SU-DHL-6 (cell line): ENCODE measurements around the gene SYT17.

Experiments used
- H2AFZ ChIP-seq: fragments of 200-600 bp; sonication (generic); 2 replicates; pipeline ENCODE4 v1.6.1; 2014; ENCODE audit warnings: low read depth, mild to moderate bottlenecking, moderate library complexity, mixed read lengths, antibody characterized with exemption, low read length; ENCODE audit not compliant: severe bottlenecking
- H3F3A ChIP-seq: fragments of 200-600 bp; shearing (Covaris generic); 2 replicates; pipeline ENCODE4 v1.6.0; 2016; ENCODE audit warnings: antibody characterized with exemption, mild to moderate bottlenecking; ENCODE audit not compliant: insufficient read depth
- H3K27ac ChIP-seq: fragments of 200-600 bp; sonication (generic); 2 replicates; pipeline ENCODE4 v1.5.1; 2016; ENCODE audit warnings: low read depth, mild to moderate bottlenecking, low read length, moderate library complexity, mixed read lengths
- H3K27me3 ChIP-seq: fragments of 200-600 bp; sonication (generic), shearing (Covaris generic); 2 replicates; pipeline ENCODE4 v1.6.0; 2014; ENCODE audit warnings: mild to moderate bottlenecking, low read length
- H3K36me3 ChIP-seq: fragments of 200-600 bp; sonication (generic); 2 replicates; pipeline ENCODE4 v1.6.1; 2014; ENCODE audit warnings: mild to moderate bottlenecking, low read length, mixed read lengths
- H3K4me2 ChIP-seq: fragments of 300-600, 200-600 bp; shearing (Covaris generic), sonication (generic); 2 replicates; pipeline ENCODE4 v1.6.0; 2014; ENCODE audit warnings: low read length, low read depth, mild to moderate bottlenecking; ENCODE audit not compliant: poor library complexity, severe bottlenecking
- H3K4me3 ChIP-seq: fragments of 200-600 bp; sonication (generic); 2 replicates; pipeline ENCODE4 v1.5.1; 2014; ENCODE audit warnings: antibody characterized with exemption, low read length, mild to moderate bottlenecking, mixed read lengths; ENCODE audit not compliant: insufficient read depth, poor library complexity, severe bottlenecking
- H3K79me2 ChIP-seq: fragments of 200-600 bp; sonication (generic); 2 replicates; pipeline ENCODE4 v1.6.1; 2014; ENCODE audit warnings: mild to moderate bottlenecking, low read length, moderate library complexity; ENCODE audit not compliant: insufficient read depth
- H3K9ac ChIP-seq: fragments of 200-600 bp; sonication (generic); 2 replicates; pipeline ENCODE4 v1.7.0; 2014; ENCODE audit warnings: mild to moderate bottlenecking, low read length
- H3K9me2 ChIP-seq: fragments of 200-600 bp; sonication (generic); replicated peaks from 2 replicates; pipeline ENCODE4 v1.6.1; 2014; ENCODE audit warnings: low read length; ENCODE audit not compliant: insufficient read depth
- H3K9me3 ChIP-seq: fragments of 200-600 bp; sonication (generic); 2 replicates; pipeline ENCODE4 v1.6.1; 2014; ENCODE audit warnings: low read length, mixed read lengths; ENCODE audit not compliant: insufficient read depth
- H4K20me1 ChIP-seq: fragments of 200-600 bp; sonication (generic); 2 replicates; pipeline ENCODE4 v1.6.1; 2014; ENCODE audit warnings: low read depth, mild to moderate bottlenecking, antibody characterized with exemption, low read length, moderate library complexity, mixed read lengths
- EZH2phosphoT487 ChIP-seq: fragments of 200-600 bp; sonication (generic), shearing (Covaris generic); conservative IDR thresholded peaks from 2 replicates; pipeline ENCODE4 v1.6.1; 2018; ENCODE audit warnings: mild to moderate bottlenecking, antibody characterized with exemption, low read length, moderate library complexity, mixed read lengths
- TF ChIP-seq, protein P1 (sequence below): fragments of 200-600 bp; sonication (generic); IDR thresholded peaks from one replicate; pipeline ENCODE4 v1.5.1; 2017; ENCODE audit warnings: antibody characterized with exemption, mild to moderate bottlenecking, low read length, moderate library complexity; ENCODE audit not compliant: insufficient read depth, poor library complexity, severe bottlenecking

Gene SYT17

DNA sequence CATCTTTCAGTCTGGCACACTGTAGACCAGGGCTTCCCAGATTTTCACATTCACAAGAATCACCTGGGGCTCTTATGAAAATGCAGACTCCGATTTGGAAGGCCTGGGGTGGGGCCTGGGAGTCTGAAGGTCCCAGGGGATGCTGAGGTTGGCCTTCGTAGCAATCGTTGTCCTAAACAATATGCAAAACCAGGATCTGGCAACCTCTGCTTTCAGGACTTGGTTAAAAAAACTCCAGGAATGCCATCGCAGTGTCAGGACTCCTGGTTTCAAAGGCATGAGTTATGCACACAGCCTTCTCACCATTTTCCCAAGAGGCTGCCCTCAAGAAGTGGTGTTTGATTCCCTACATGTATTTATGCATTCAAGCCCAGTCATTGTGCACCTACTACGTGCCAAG lies 124.1 kb downstream of the SYT17 start:
- H3F3A ChIP-seq = no peaks in the 10 kb centered on the region
- H3K4me3 ChIP-seq = no peak overlapping the region
- H2AFZ ChIP-seq = no peak overlapping the region
- H3K27ac ChIP-seq = no peak overlapping the region
- no peak overlapping the region for H3K9ac ChIP-seq
- no peaks in the 10 kb centered on the region for H4K20me1 ChIP-seq
- H3K36me3 ChIP-seq = no peaks in the 10 kb centered on the region
- H3K27me3 ChIP-seq = no peaks in the 10 kb centered on the region
- TF ChIP-seq, protein P1, sequence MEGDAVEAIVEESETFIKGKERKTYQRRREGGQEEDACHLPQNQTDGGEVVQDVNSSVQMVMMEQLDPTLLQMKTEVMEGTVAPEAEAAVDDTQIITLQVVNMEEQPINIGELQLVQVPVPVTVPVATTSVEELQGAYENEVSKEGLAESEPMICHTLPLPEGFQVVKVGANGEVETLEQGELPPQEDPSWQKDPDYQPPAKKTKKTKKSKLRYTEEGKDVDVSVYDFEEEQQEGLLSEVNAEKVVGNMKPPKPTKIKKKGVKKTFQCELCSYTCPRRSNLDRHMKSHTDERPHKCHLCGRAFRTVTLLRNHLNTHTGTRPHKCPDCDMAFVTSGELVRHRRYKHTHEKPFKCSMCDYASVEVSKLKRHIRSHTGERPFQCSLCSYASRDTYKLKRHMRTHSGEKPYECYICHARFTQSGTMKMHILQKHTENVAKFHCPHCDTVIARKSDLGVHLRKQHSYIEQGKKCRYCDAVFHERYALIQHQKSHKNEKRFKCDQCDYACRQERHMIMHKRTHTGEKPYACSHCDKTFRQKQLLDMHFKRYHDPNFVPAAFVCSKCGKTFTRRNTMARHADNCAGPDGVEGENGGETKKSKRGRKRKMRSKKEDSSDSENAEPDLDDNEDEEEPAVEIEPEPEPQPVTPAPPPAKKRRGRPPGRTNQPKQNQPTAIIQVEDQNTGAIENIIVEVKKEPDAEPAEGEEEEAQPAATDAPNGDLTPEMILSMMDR = no peak
- no peak for TF ChIP-seq EZH2phosphoT487
- H3K79me2 ChIP-seq = no peaks in the 10 kb centered on the region
- no peaks in the 10 kb centered on the region for H3K9me3 ChIP-seq
- no peak overlapping the region for H3K4me2 ChIP-seq
- no peaks in the 10 kb centered on the region for H3K9me2 ChIP-seq

- Histone ChIP-seq H3K4me3 (no peak overlapping the region), H3F3A (no peaks in the 10 kb centered on the region), H3K27me3 (no peaks in the 10 kb centered on the region), H3K4me2 (no peak overlapping the region), H4K20me1 (no peaks in the 10 kb centered on the region), H3K9me3 (no peaks in the 10 kb centered on the region), H3K36me3 (no peaks in the 10 kb centered on the region), H2AFZ (no peak overlapping the region), H3K9me2 (no peaks in the 10 kb centered on the region), H3K27ac (no peak overlapping the region), H3K79me2 (no peaks in the 10 kb centered on the region), H3K9ac (no peak overlapping the region)
- TF ChIP-seq, protein P1 = no peak
- no peak for TF ChIP-seq EZH2phosphoT487
Observed at GRCh38 chr16:19294156-19294649, 126.2 kb downstream of the SYT17 start.

DNA sequence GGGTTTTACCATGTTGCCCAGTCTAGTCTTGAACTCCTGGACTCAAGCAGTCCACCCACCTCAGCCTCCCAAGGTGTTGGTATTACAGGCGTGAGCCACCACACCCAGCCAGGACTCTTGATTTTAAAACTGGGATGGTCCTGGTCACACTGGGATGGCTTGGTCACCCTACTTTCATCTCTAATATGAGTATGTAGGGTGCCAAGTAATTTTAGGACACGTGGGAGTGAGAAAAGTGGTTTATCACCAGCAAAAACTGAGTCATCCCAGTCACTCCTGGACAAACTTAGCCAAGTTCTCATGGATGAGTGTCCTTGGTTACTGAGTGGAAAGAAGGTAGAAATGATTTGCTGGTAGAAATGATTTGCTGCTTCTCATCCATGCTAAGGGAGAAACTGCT lies 127.4 kb downstream of the SYT17 start:
- H3F3A ChIP-seq = no peaks in the 10 kb centered on the region
- no peaks in the 10 kb centered on the region for H3K36me3 ChIP-seq
- no peak overlapping the region for H2AFZ ChIP-seq
- H3K79me2 ChIP-seq = no peaks in the 10 kb centered on the region
- no peaks in the 10 kb centered on the region for H4K20me1 ChIP-seq
- no peaks in the 10 kb centered on the region for H3K27me3 ChIP-seq
- no peak overlapping the region for H3K4me3 ChIP-seq
- no peak overlapping the region for H3K27ac ChIP-seq
- no peak overlapping the region for H3K9ac ChIP-seq
- H3K9me2 ChIP-seq = no peaks in the 10 kb centered on the region
- H3K4me2 ChIP-seq = no peak overlapping the region
- no peak for TF ChIP-seq EZH2phosphoT487
- TF ChIP-seq, protein P1 = no peak
- H3K9me3 ChIP-seq = no peaks in the 10 kb centered on the region
